ENCODE data around the gene VLDLR. TPM values are rescaled to one million over a fixed set of nuclear protein-coding genes. Genes with fewer than 3 reads are reported as not detected.

Gene VLDLR
- total and polyA plus RNA-seq, 3 experiments from 2014 or later: 0.90 to 2.6 (median 2.5) TPM

- peaks cover 1 to 3% of the 10 kb centered on the region in 2 donors for H3K27me3 Mint-ChIP-seq
- Histone ChIP-seq H3K4me1 (ENCODE audit: insufficient read depth, low read length) (no peaks in the 10 kb centered on the region), H3K27ac (ENCODE audit: low read depth, low read length) (no peak overlapping the region), H3K4me3 (ENCODE audit: low read length) (no peak overlapping the region), H3K27me3 (ENCODE audit: insufficient read depth, low read length, poor library complexity, severe bottlenecking) (no peaks in the 10 kb centered on the region), H3K9me3 (ENCODE audit: low read length) (no peaks in the 10 kb centered on the region), H3K36me3 (ENCODE audit: insufficient read depth, low read length) (no peaks in the 10 kb centered on the region)
- CTCF ChIA-PET: no interaction called here
- no peaks in the 10 kb centered on the region for H3K4me1 Mint-ChIP-seq
- H3K4me3 Mint-ChIP-seq: no peak overlapping the region
- POLR2A ChIA-PET: no interaction called here
- DNase-seq: no peak
- no peaks in the 10 kb centered on the region for H3K36me3 Mint-ChIP-seq
- H3K27ac Mint-ChIP-seq: no peak overlapping the region
- H3K9me3 Mint-ChIP-seq: no peaks in the 10 kb centered on the region
These were observed 54.9 kb downstream of the VLDLR start for GRCh38 chr9:2676466-2676865.

- Mint-ChIP-seq H3K36me3 (no peaks in the 10 kb centered on the region), H3K4me3 (peak overlapping the region in 1 of 7 donors; percentile 12), H3K9me3 (no peaks in the 10 kb centered on the region), H3K27me3 (peaks cover under 1 to 3% of the 10 kb centered on the region in 2 donors), H3K4me1 (no peaks in the 10 kb centered on the region), H3K27ac (peak overlapping the region in 3 of 8 donors; percentile 5 to 82 (median 25))
- no peak for DNase-seq
- H3K36me3 ChIP-seq (ENCODE audit: insufficient read depth, low read length): no peaks in the 10 kb centered on the region
- H3K4me3 ChIP-seq (ENCODE audit: low read length): no peak overlapping the region
- no peaks in the 10 kb centered on the region for H3K9me3 ChIP-seq (ENCODE audit: low read length)
- CTCF ChIA-PET: no interaction called here
- POLR2A ChIA-PET: no interaction called here
- H3K4me1 ChIP-seq (ENCODE audit: insufficient read depth, low read length): no peaks in the 10 kb centered on the region
- H3K27ac ChIP-seq (ENCODE audit: low read depth, low read length): no peak overlapping the region
- H3K27me3 ChIP-seq (ENCODE audit: insufficient read depth, low read length, poor library complexity, severe bottlenecking): no peaks in the 10 kb centered on the region
These were observed 56.6 kb downstream of the VLDLR start for GRCh38 chr9:2677915-2678889.

- no peak for DNase-seq
- Histone ChIP-seq H3K4me1 (ENCODE audit: insufficient read depth, low read length) (no peaks in the 10 kb centered on the region), H3K27me3 (ENCODE audit: insufficient read depth, low read length, poor library complexity, severe bottlenecking) (no peaks in the 10 kb centered on the region), H3K9me3 (ENCODE audit: low read length) (no peaks in the 10 kb centered on the region), H3K27ac (ENCODE audit: low read depth, low read length) (no peak overlapping the region), H3K36me3 (ENCODE audit: insufficient read depth, low read length) (no peaks in the 10 kb centered on the region), H3K4me3 (ENCODE audit: low read length) (no peak overlapping the region)
- no peaks in the 10 kb centered on the region for H3K36me3 Mint-ChIP-seq
- peak overlapping the region in 1 of 8 donors; percentile 39 for H3K27ac Mint-ChIP-seq
- H3K4me3 Mint-ChIP-seq: peak overlapping the region in 1 of 7 donors; percentile 8
- no peaks in the 10 kb centered on the region for H3K9me3 Mint-ChIP-seq
- POLR2A ChIA-PET: no interaction called here
- H3K27me3 Mint-ChIP-seq: peaks cover 0 to 3% of the 10 kb centered on the region in 2 donors
- H3K4me1 Mint-ChIP-seq: no peaks in the 10 kb centered on the region
- CTCF ChIA-PET: interaction anchor here (0.8 kb wide), 1 partner anchor 13 kb away, joined by 3 read pairs; no protein-coding TSS in a partner anchor
These were observed 57.4 kb downstream of the VLDLR start for GRCh38 chr9:2679011-2679410.

GRCh38 chr9:2681981-2682380, 60.4 kb downstream of the VLDLR start:
- peaks cover 0 to 3% of the 10 kb centered on the region in 2 donors for H3K27me3 Mint-ChIP-seq
- H3K27ac Mint-ChIP-seq: no peak overlapping the region
- Histone ChIP-seq H3K4me1 (ENCODE audit: insufficient read depth, low read length) (no peaks in the 10 kb centered on the region), H3K27ac (ENCODE audit: low read depth, low read length) (no peak overlapping the region), H3K27me3 (ENCODE audit: insufficient read depth, low read length, poor library complexity, severe bottlenecking) (no peaks in the 10 kb centered on the region), H3K9me3 (ENCODE audit: low read length) (no peaks in the 10 kb centered on the region), H3K4me3 (ENCODE audit: low read length) (no peak overlapping the region), H3K36me3 (ENCODE audit: insufficient read depth, low read length) (no peaks in the 10 kb centered on the region)
- no peaks in the 10 kb centered on the region for H3K4me1 Mint-ChIP-seq
- H3K4me3 Mint-ChIP-seq: no peak overlapping the region
- ChIA-PET CTCF (no interaction called here), POLR2A (no interaction called here)
- H3K36me3 Mint-ChIP-seq: no peaks in the 10 kb centered on the region
- no peaks in the 10 kb centered on the region for H3K9me3 Mint-ChIP-seq
- DNase-seq: no peak

GRCh38 chr9:2686911-2687310, 65.3 kb downstream of the VLDLR start:
- Histone ChIP-seq H3K27me3 (ENCODE audit: insufficient read depth, low read length, poor library complexity, severe bottlenecking) (no peaks in the 10 kb centered on the region), H3K36me3 (ENCODE audit: insufficient read depth, low read length) (no peaks in the 10 kb centered on the region), H3K27ac (ENCODE audit: low read depth, low read length) (no peak overlapping the region), H3K4me3 (ENCODE audit: low read length) (no peak overlapping the region), H3K4me1 (ENCODE audit: insufficient read depth, low read length) (no peaks in the 10 kb centered on the region), H3K9me3 (ENCODE audit: low read length) (no peaks in the 10 kb centered on the region)
- no peak for DNase-seq
- H3K27ac Mint-ChIP-seq: peak overlapping the region in 1 of 8 donors; percentile 71
- H3K4me1 Mint-ChIP-seq: no peaks in the 10 kb centered on the region
- ChIA-PET POLR2A (no interaction called here), CTCF (no interaction called here)
- H3K9me3 Mint-ChIP-seq: no peaks in the 10 kb centered on the region
- no peaks in the 10 kb centered on the region for H3K36me3 Mint-ChIP-seq
- H3K4me3 Mint-ChIP-seq: no peak overlapping the region
- no peaks in the 10 kb centered on the region for H3K27me3 Mint-ChIP-seq

- no peaks in the 10 kb centered on the region for H3K4me1 Mint-ChIP-seq
- H3K27ac ChIP-seq (ENCODE audit: low read depth, low read length): no peak overlapping the region
- H3K4me3 Mint-ChIP-seq: no peak overlapping the region
- no peaks in the 10 kb centered on the region for H3K27me3 Mint-ChIP-seq
- H3K36me3 ChIP-seq (ENCODE audit: insufficient read depth, low read length): no peaks in the 10 kb centered on the region
- H3K4me3 ChIP-seq (ENCODE audit: low read length): no peak overlapping the region
- ChIA-PET CTCF (no interaction called here), POLR2A (no interaction called here)
- H3K36me3 Mint-ChIP-seq: no peaks in the 10 kb centered on the region
- H3K27ac Mint-ChIP-seq: peak overlapping the region in 1 of 8 donors; percentile 48
- no peaks in the 10 kb centered on the region for H3K9me3 Mint-ChIP-seq
- H3K4me1 ChIP-seq (ENCODE audit: insufficient read depth, low read length): no peaks in the 10 kb centered on the region
- no peaks in the 10 kb centered on the region for H3K27me3 ChIP-seq (ENCODE audit: insufficient read depth, low read length, poor library complexity, severe bottlenecking)
- H3K9me3 ChIP-seq (ENCODE audit: low read length): no peaks in the 10 kb centered on the region
- no peak for DNase-seq
These were observed 67.0 kb downstream of the VLDLR start for GRCh38 chr9:2688636-2689035.

- ChIA-PET CTCF (no interaction called here), POLR2A (no interaction called here)
- no peak for DNase-seq
These were observed 69.6 kb downstream of the VLDLR start for GRCh38 chr9:2691212-2691611.

GRCh38 chr9:2691626-2692025, 70.0 kb downstream of the VLDLR start:
- no peak overlapping the region for H3K4me3 ChIP-seq (ENCODE audit: low read length)
- H3K9me3 ChIP-seq (ENCODE audit: low read length): no peaks in the 10 kb centered on the region
- no peaks in the 10 kb centered on the region for H3K27me3 ChIP-seq (ENCODE audit: insufficient read depth, low read length, poor library complexity, severe bottlenecking)
- ChIA-PET POLR2A (no interaction called here), CTCF (no interaction called here)
- H3K4me1 ChIP-seq (ENCODE audit: insufficient read depth, low read length): no peaks in the 10 kb centered on the region
- no peaks in the 10 kb centered on the region for H3K36me3 Mint-ChIP-seq
- peak overlapping the region in 1 of 8 donors; percentile 7 for H3K27ac Mint-ChIP-seq
- H3K27me3 Mint-ChIP-seq: no peaks in the 10 kb centered on the region
- H3K9me3 Mint-ChIP-seq: no peaks in the 10 kb centered on the region
- no peaks in the 10 kb centered on the region for H3K4me1 Mint-ChIP-seq
- no peaks in the 10 kb centered on the region for H3K36me3 ChIP-seq (ENCODE audit: insufficient read depth, low read length)
- H3K4me3 Mint-ChIP-seq: no peak overlapping the region
- no peak overlapping the region for H3K27ac ChIP-seq (ENCODE audit: low read depth, low read length)
- no peak for DNase-seq

More at GRCh38 chr9:2691212-2691611, 69.6 kb downstream of the VLDLR start:
- no peaks in the 10 kb centered on the region for H3K27me3 Mint-ChIP-seq
- H3K9me3 Mint-ChIP-seq: no peaks in the 10 kb centered on the region
- H3K4me3 ChIP-seq (ENCODE audit: low read length): no peak overlapping the region
- no peaks in the 10 kb centered on the region for H3K4me1 Mint-ChIP-seq
- no peaks in the 10 kb centered on the region for H3K9me3 ChIP-seq (ENCODE audit: low read length)
- no peaks in the 10 kb centered on the region for H3K4me1 ChIP-seq (ENCODE audit: insufficient read depth, low read length)
- H3K36me3 ChIP-seq (ENCODE audit: insufficient read depth, low read length): no peaks in the 10 kb centered on the region
- no peak overlapping the region for H3K4me3 Mint-ChIP-seq
- no peak overlapping the region for H3K27ac ChIP-seq (ENCODE audit: low read depth, low read length)
- H3K36me3 Mint-ChIP-seq: no peaks in the 10 kb centered on the region
- H3K27ac Mint-ChIP-seq: no peak overlapping the region
- no peaks in the 10 kb centered on the region for H3K27me3 ChIP-seq (ENCODE audit: insufficient read depth, low read length, poor library complexity, severe bottlenecking)

All from CD8-positive, alpha-beta memory T cell (primary cell).